Activated T-cell treated with anti-CD3 and anti-CD28 coated beads for 24 hours (primary cell): ENCODE measurements around the gene IL33.
"Not testable (repeated sequence)": the region's sequence is repeated elsewhere in the genome, so short reads cannot be mapped to it uniquely, and the experiment has no call there.

Experiments
- DNase-seq: peaks from one replicate; pipeline ENCODE4 v3.0.0-alpha.2; 2020; ENCODE audit warnings: low read depth

Gene IL33

GRCh38 chr9:6215562-6215961 lies at the start of gene IL33:
Gene IL33 (plus strand): TSS chr9:6215807. CDS start chr9:6241695, 25,888 bp downstream.
- no peak for DNase-seq

- no peak for DNase-seq
Observed at GRCh38 chr9:6171667-6172066, 43.9 kb upstream of the IL33 start.

GRCh38 chr9:6173914-6174313 lies 41.7 kb upstream of the IL33 start:
- DNase-seq: no peak

GRCh38 chr9:6182549-6183226 lies 32.9 kb upstream of the IL33 start:
- DNase-seq: not testable (repeated sequence)

GRCh38 chr9:6183227-6183551 lies 32.4 kb upstream of the IL33 start:
- no peak for DNase-seq

- no peak for DNase-seq
Observed at GRCh38 chr9:6183627-6184026, 32.0 kb upstream of the IL33 start.

GRCh38 chr9:6184749-6185645 lies 30.6 kb upstream of the IL33 start:
- no peak for DNase-seq

GRCh38 chr9:6186691-6187090 lies 28.9 kb upstream of the IL33 start:
- DNase-seq: no peak

GRCh38 chr9:6187272-6187671 lies 28.3 kb upstream of the IL33 start:
- DNase-seq: no peak

GRCh38 chr9:6188466-6188865 lies 27.1 kb upstream of the IL33 start:
- no peak for DNase-seq

GRCh38 chr9:6188906-6189305 lies 26.7 kb upstream of the IL33 start:
- DNase-seq: no peak

GRCh38 chr9:6194934-6195333 lies 20.7 kb upstream of the IL33 start:
- no peak for DNase-seq

- no peak for DNase-seq
Observed at GRCh38 chr9:6195714-6196360, 19.8 kb upstream of the IL33 start.

GRCh38 chr9:6197330-6197729 lies 18.3 kb upstream of the IL33 start:
- no peak for DNase-seq

- no peak for DNase-seq
Observed at GRCh38 chr9:6198251-6198650, 17.4 kb upstream of the IL33 start.

GRCh38 chr9:6199596-6199995 lies 16.0 kb upstream of the IL33 start:
- DNase-seq: no peak

GRCh38 chr9:6200761-6201160 lies 14.8 kb upstream of the IL33 start:
- DNase-seq: no peak

- DNase-seq: no peak
Observed at GRCh38 chr9:6209966-6210365, 5.6 kb upstream of the IL33 start.

- no peak for DNase-seq
Observed at GRCh38 chr9:6212722-6213375, 2.8 kb upstream of the IL33 start.

GRCh38 chr9:6214434-6214833 lies 1.2 kb upstream of the IL33 start:
- no peak for DNase-seq

- no peak for DNase-seq
Observed at GRCh38 chr9:6214903-6215302, 704 bp upstream of the IL33 start.

- DNase-seq: no peak
Observed at GRCh38 chr9:6216002-6216401, 395 bp downstream of the IL33 start.

- DNase-seq: no peak
Observed at GRCh38 chr9:6216951-6217350, 1.3 kb downstream of the IL33 start.
